PC-9 (cell line): Measurements from ENCODE around the gene FIZ1. TPM values are rescaled to one million over a fixed set of nuclear protein-coding genes. Genes with fewer than 3 reads are reported as not detected.

Experiments used
- BruUV-seq: library from RNA; stranded (reverse); fragments of 400-500 nt; replicated peaks from 2 replicates; lab custom pipeline; 2021; lab: Mats Ljungman, UMichigan
- CTCF ChIA-PET: fragments of 300-600 bp; sonication (Branson Sonifier 250); formaldehyde crosslinking; loops from one replicate; lab custom pipeline; 2022; ENCODE audit warnings: antibody characterized with exemption; lab: Charles Lee
- POLR2A ChIA-PET: fragments of 300-600 bp; sonication (Branson Sonifier 250); formaldehyde crosslinking; loops from one replicate; lab custom pipeline; 2022; ENCODE audit warnings: antibody characterized with exemption; ENCODE audit not compliant: unreplicated experiment; lab: Charles Lee
- DNase-seq, 2 experiments: peaks; one replicate each; pipeline versions ENCODE4 v3.0.0 to v3.0.0-alpha.2; 2015 to 2022; ENCODE audit warnings: mixed read lengths in 1 of 2
- H2AFZ ChIP-seq: fragments of 200-600 bp; sonication (generic); 2 replicates; pipeline ENCODE4 v1.8.1; 2017; ENCODE audit warnings: antibody characterized with exemption
- H3F3A ChIP-seq: fragments of 200-600 bp; sonication (generic); 2 replicates; pipeline ENCODE4 v1.8.1; 2017; ENCODE audit warnings: antibody characterized with exemption, mild to moderate bottlenecking, low read depth; ENCODE audit not compliant: insufficient read depth
- H3K27ac ChIP-seq: fragments of 200-600 bp; sonication (generic); 2 replicates; pipeline ENCODE4 v1.6.1; 2016; ENCODE audit warnings: mixed run types
- H3K27me3 ChIP-seq: fragments of 200-600 bp; sonication (generic); 2 replicates; pipeline ENCODE4 v1.6.1; 2016; ENCODE audit warnings: low read depth, mixed run types; ENCODE audit not compliant: insufficient read depth
- H3K36me3 ChIP-seq: fragments of 200-600 bp; sonication (generic); 2 replicates; pipeline ENCODE4 v1.6.1; 2016; ENCODE audit warnings: low read depth, mixed run types
- H3K4me1 ChIP-seq: fragments of 200-600 bp; sonication (generic); replicated peaks from 2 replicates; pipeline ENCODE4 v1.6.1; 2016; ENCODE audit warnings: mixed run types; ENCODE audit not compliant: insufficient read depth
- H3K4me2 ChIP-seq: fragments of 200-600 bp; sonication (generic); 2 replicates; pipeline ENCODE4 v1.6.1; 2017; ENCODE audit warnings: mixed run types
- H3K4me3 ChIP-seq: fragments of 200-600 bp; sonication (generic); 2 replicates; pipeline ENCODE4 v1.6.1; 2016; ENCODE audit warnings: mixed run types
- H3K79me2 ChIP-seq: fragments of 200-600 bp; sonication (generic); 2 replicates; pipeline ENCODE4 v1.6.1; 2017; ENCODE audit warnings: low read depth, mixed run types
- H3K9me2 ChIP-seq: fragments of 200-600 bp; sonication (generic); 2 replicates; pipeline ENCODE4 v1.8.1; 2017; ENCODE audit warnings: mild to moderate bottlenecking; ENCODE audit not compliant: insufficient read depth
- H3K9me3 ChIP-seq: fragments of 200-600 bp; sonication (generic); 2 replicates; pipeline ENCODE4 v1.8.1; 2016; ENCODE audit warnings: low read depth; ENCODE audit not compliant: insufficient read depth
- H4K20me1 ChIP-seq: fragments of 200-600 bp; sonication (generic); 2 replicates; pipeline ENCODE4 v1.8.1; 2017; ENCODE audit not compliant: insufficient read depth
- EZH2 ChIP-seq: fragments of 200-600 bp; sonication (generic); IDR thresholded peaks from 2 replicates; pipeline ENCODE4 v1.8.0; 2017; ENCODE audit warnings: antibody characterized with exemption, low read depth
- intact Hi-C: fragments of 100-400 bp; cut with micrococcal nuclease; formaldehyde crosslinking; loops from one replicate; pipeline ENCODE4 v1.10.0; 2022; ENCODE audit not compliant: unreplicated experiment
- total RNA-seq: library from RNA; stranded (reverse); gene quantifications from 2 replicates; pipeline ENCODE4 v1.2.3, GENCODE V29; 2021
- TF ChIP-seq, protein P1 (sequence below): fragments of 200-600 bp; sonication (generic); conservative IDR thresholded peaks from 2 replicates; pipeline ENCODE4 v1.6.1; 2017; ENCODE audit warnings: mixed run types, antibody characterized with exemption, mild to moderate bottlenecking, moderate library complexity

The FIZ1 gene
- total RNA-seq, 1 experiment from 2014 or later = 25.4 TPM

DNA sequence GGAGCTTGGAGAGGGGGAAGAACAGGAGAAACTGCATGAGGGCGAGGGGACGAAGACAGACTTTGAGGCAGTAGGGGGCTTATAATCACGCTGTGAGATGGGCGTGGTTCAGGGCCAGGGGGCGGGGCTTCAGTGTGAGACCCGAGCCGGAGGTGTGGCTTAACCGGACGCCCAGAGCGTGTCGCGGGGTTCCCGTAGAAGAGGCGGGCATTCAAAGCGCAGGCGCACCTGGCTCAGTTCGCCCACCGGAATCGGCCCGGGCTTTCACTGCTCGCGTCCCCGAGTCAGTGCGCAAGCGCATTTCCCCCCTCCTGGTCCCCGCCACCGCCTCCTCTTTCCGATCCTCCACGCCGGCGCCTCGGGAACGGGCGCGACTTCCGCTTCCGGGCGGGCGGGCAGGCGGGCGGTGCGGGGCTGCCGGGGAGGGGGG is 5.9 kb upstream of the FIZ1 start:
- intact Hi-C loops = loop anchor here (1.0 to 2.0 kb wide), 4 partner anchors 18 to 128 kb away; partner anchors contain the start of genes ZNF628 and ZNF784
- Histone ChIP-seq H3K36me3 (peaks cover 12% of the 10 kb centered on the region; the same call in 1 of the 2 replicates), H2AFZ (peak overlapping the region; percentile 71)

DNA sequence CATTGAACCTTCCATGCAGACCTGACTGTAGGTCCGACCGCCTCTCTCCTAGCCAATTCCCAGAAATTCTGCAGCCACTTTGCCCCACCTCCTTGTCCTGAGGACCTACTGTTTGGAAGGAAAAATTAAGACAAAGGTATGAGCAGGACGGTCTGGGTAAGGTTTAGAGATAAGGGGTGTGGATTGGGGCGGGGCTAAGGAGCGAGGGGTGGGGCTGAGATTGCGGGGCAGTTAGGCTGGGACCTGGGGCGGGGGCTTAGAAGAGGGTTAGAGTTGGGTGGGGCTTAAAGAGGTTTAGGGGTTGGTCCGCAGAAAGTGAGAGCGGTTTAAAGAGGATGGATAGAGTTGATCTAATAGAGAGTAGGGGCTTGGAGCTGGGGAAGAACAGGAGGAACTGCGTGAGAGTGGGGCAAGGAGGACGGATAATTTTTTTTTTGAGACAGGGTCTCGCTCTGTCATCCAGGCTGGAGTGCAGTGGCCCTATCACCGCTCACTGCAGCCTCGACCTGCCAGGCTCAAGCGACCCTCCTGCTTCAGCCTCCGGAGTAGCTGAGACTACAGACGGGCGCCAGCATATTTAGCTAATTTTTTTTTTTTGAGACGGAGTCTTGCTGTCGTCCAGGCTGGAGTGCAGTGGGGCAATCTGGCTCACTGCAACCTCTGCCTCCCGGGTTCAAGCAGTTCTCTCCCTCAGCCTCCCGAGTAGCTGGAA is 4.4 kb upstream of the FIZ1 start:
- Histone ChIP-seq H3K9me3 (no peaks in the 10 kb centered on the region), H2AFZ (peak overlapping the region; percentile 71; the same call in 1 of the 2 replicates), H3F3A (peaks cover 39% of the 10 kb centered on the region), H3K27me3 (no peaks in the 10 kb centered on the region), H3K36me3 (peaks cover 4% of the 10 kb centered on the region; the same call in 1 of the 2 replicates), H3K27ac (peak overlapping the region; percentile 66), H3K4me2 (peak overlapping the region; percentile 93), H4K20me1 (peaks cover 24% of the 10 kb centered on the region), H3K79me2 (peaks cover 43% of the 10 kb centered on the region), H3K4me1 (peaks cover 29% of the 10 kb centered on the region), H3K4me3 (peak overlapping the region; percentile 79; the same call in 1 of the 2 replicates), H3K9me2 (no peaks in the 10 kb centered on the region)
- intact Hi-C loops = loop anchor here (2.0 kb wide), 1 partner anchor 127 kb away; the partner anchor contains the start of gene ZNF628
- ChIA-PET CTCF (interaction anchor here (0.6 kb wide), 1 partner anchor 50 kb away, joined by 4 read pairs; no protein-coding TSS in a partner anchor), POLR2A (interaction anchor here (0.7 to 1.1 kb wide), 3 partner anchors 94 to 142 kb away, joined by 4 to 8 read pairs (median 5); partner anchors contain the start of gene ISOC2)
- no TSS peak for BruUV-seq
- TF ChIP-seq EZH2 = no peak
- TF ChIP-seq, protein P1, sequence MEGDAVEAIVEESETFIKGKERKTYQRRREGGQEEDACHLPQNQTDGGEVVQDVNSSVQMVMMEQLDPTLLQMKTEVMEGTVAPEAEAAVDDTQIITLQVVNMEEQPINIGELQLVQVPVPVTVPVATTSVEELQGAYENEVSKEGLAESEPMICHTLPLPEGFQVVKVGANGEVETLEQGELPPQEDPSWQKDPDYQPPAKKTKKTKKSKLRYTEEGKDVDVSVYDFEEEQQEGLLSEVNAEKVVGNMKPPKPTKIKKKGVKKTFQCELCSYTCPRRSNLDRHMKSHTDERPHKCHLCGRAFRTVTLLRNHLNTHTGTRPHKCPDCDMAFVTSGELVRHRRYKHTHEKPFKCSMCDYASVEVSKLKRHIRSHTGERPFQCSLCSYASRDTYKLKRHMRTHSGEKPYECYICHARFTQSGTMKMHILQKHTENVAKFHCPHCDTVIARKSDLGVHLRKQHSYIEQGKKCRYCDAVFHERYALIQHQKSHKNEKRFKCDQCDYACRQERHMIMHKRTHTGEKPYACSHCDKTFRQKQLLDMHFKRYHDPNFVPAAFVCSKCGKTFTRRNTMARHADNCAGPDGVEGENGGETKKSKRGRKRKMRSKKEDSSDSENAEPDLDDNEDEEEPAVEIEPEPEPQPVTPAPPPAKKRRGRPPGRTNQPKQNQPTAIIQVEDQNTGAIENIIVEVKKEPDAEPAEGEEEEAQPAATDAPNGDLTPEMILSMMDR = no peak
- peak in 1 of 2 experiments; percentile 28 for DNase-seq

More for the DNA sequence above, 5.9 kb upstream of the FIZ1 start:
- Histone ChIP-seq H3K4me1 (peaks cover 29% of the 10 kb centered on the region), H3K4me3 (peak overlapping the region; percentile 79), H4K20me1 (peaks cover 34% of the 10 kb centered on the region), H3F3A (peaks cover 46% of the 10 kb centered on the region), H3K27ac (peak overlapping the region; percentile 66), H3K9me3 (no peaks in the 10 kb centered on the region), H3K27me3 (no peaks in the 10 kb centered on the region), H3K79me2 (peaks cover 51% of the 10 kb centered on the region), H3K9me2 (no peaks in the 10 kb centered on the region), H3K4me2 (peak overlapping the region; percentile 93)
- TF ChIP-seq, protein P1 = no peak
- no peak for TF ChIP-seq EZH2
- CTCF ChIA-PET = interaction anchor here (0.6 to 0.7 kb wide), 3 partner anchors 22 to 1125 kb away, joined by 3 to 4 read pairs (median 3); no protein-coding TSS in a partner anchor
- DNase-seq = peak; percentile 93 to 100
- no TSS peak for BruUV-seq
- POLR2A ChIA-PET = interaction anchor here (0.5 to 1.1 kb wide), 7 partner anchors 11 to 1468 kb away, joined by 3 to 14 read pairs (median 5); partner anchors contain the start of genes CNOT3, HSPBP1, ISOC2 and ZNF628

DNA sequence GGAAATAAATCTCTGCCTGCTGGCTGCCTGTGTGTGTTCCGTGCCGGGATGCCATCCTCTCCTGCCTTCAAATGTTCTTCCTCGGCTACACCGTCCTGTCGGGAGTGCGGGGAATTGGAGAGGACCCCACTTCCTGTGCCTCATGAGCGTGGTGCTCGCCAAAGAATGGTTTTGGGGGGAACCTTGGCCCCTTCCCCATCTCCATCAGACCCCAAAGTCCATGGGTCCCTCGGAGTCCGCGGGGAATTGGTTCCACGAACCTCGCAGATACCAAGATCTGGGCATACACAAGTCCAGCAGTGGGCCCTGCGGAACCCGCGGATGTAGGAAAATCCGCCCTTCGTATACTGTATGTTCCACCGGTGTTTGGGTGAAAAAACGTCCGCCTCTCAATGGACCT is 3.8 kb upstream of the FIZ1 start:
- peaks cover 18% of the 10 kb centered on the region for H4K20me1 ChIP-seq
- peaks cover 45% of the 10 kb centered on the region for H3F3A ChIP-seq
- POLR2A ChIA-PET = interaction anchor here (0.7 kb wide), 1 partner anchor 95 kb away, joined by 8 read pairs; no protein-coding TSS in a partner anchor
- DNase-seq = no peak
- no peak overlapping the region for H2AFZ ChIP-seq
- H3K27ac ChIP-seq = no peak overlapping the region
- no peaks in the 10 kb centered on the region for H3K9me3 ChIP-seq
- BruUV-seq = no TSS peak
- peaks cover 29% of the 10 kb centered on the region for H3K4me1 ChIP-seq
- intact Hi-C loops = no loop called here
- CTCF ChIA-PET = interaction anchor here (0.6 kb wide), 1 partner anchor 50 kb away, joined by 4 read pairs; no protein-coding TSS in a partner anchor
- no peak overlapping the region for H3K4me3 ChIP-seq
- H3K4me2 ChIP-seq = no peak overlapping the region
- TF ChIP-seq, protein P1 = no peak
- no peak for TF ChIP-seq EZH2
- no peaks in the 10 kb centered on the region for H3K9me2 ChIP-seq
- H3K36me3 ChIP-seq = no peaks in the 10 kb centered on the region
- H3K27me3 ChIP-seq = no peaks in the 10 kb centered on the region
- H3K79me2 ChIP-seq = peaks cover 38% of the 10 kb centered on the region
